ENCODE results near the gene URI1. TPM values are rescaled to one million over a fixed set of nuclear protein-coding genes. Genes with fewer than 3 reads are reported as not detected.

The URI1 gene
- polyA plus RNA-seq, 1 donor (not counting 4 experiments of a cell fraction or from before 2014, with no cell fraction given): 98.6 TPM

DNA sequence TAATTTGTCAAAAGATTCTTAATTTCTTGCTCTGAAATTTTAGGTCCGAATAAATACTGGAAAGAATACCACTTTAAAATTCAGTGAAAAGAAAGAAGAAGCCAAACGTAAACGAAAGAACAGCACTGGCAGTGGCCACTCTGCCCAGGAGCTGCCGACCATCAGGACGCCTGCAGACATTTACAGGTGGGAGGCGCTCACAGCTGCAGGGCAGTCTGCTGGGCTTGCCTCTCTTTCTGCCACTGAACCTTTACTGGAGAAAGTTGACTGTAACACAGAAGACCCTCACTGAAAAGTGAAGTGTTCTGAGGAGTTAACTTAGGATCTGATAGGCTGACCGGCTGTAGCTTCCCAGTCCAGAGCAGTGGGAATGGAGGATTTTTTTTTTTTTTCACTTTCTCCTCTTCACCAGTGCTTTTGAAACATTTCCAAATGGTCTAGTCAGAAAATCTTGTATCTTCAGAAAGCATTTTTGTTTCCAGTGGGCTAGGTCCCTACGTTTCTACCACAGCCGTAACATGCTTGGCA is 69.1 kb downstream of the URI1 start:
- H3K27me3 ChIP-seq (ENCODE audit: control insufficient read depth, extremely low read depth, insufficient read depth, low read length): no peaks in the 10 kb centered on the region
- DNase-seq (ENCODE audit: low read depth, low spot score) (no peak), FAIRE-seq (no peak)
- no peaks in the 10 kb centered on the region for H3K79me2 ChIP-seq (ENCODE audit: control insufficient read depth, insufficient read depth, low read length)
- H3K4me3 ChIP-seq (ENCODE audit: control insufficient read depth in 2 of 3, extremely low read depth in 1 of 3, insufficient read depth in 2 of 3, low read depth in 1 of 3, low read length in 3 of 3): no peak overlapping the region
- H4K20me1 ChIP-seq (ENCODE audit: control insufficient read depth, extremely low read depth, insufficient read depth, low read length): no peaks in the 10 kb centered on the region
- H3K4me2 ChIP-seq (ENCODE audit: control insufficient read depth, extremely low read depth, insufficient read depth, low read depth, low read length): no peak overlapping the region
- dilution Hi-C loops (cut with MboI; ENCODE audit: extremely low pct_ligation_motif_present, low sequenced_read_pairs): no loop called here
- no peaks in the 10 kb centered on the region for H3K9me1 ChIP-seq (ENCODE audit: control insufficient read depth, extremely low read depth, insufficient read depth, low read length)
- H3K36me3 ChIP-seq (ENCODE audit: control insufficient read depth in 2 of 2, extremely low read depth in 1 of 2, insufficient read depth in 2 of 2, low read length in 2 of 2): peaks cover 11% of the 10 kb centered on the region in 2 experiments
- no peak overlapping the region for H3K9ac ChIP-seq (ENCODE audit: control insufficient read depth, extremely low read depth, insufficient read depth, low read length)
- no peak overlapping the region for H2AFZ ChIP-seq (ENCODE audit: control insufficient read depth, low read length)
- H3K4me1 ChIP-seq (ENCODE audit: control insufficient read depth, extremely low read depth, insufficient read depth, low read length): no peaks in the 10 kb centered on the region
- TF ChIP-seq, protein P1, sequence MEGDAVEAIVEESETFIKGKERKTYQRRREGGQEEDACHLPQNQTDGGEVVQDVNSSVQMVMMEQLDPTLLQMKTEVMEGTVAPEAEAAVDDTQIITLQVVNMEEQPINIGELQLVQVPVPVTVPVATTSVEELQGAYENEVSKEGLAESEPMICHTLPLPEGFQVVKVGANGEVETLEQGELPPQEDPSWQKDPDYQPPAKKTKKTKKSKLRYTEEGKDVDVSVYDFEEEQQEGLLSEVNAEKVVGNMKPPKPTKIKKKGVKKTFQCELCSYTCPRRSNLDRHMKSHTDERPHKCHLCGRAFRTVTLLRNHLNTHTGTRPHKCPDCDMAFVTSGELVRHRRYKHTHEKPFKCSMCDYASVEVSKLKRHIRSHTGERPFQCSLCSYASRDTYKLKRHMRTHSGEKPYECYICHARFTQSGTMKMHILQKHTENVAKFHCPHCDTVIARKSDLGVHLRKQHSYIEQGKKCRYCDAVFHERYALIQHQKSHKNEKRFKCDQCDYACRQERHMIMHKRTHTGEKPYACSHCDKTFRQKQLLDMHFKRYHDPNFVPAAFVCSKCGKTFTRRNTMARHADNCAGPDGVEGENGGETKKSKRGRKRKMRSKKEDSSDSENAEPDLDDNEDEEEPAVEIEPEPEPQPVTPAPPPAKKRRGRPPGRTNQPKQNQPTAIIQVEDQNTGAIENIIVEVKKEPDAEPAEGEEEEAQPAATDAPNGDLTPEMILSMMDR (optimal IDR thresholded peaks at IDR 0.05 in 1 of 3, IDR thresholded peaks at IDR 0.05 in 1 of 3, conservative IDR thresholded peaks at IDR 0.05 in 1 of 3; ENCODE audit: extremely low read depth in 1 of 3, insufficient read depth in 2 of 3, low read length in 3 of 3): no peak
- TF ChIP-seq EZH2 (IDR thresholded peaks at IDR 0.05; ENCODE audit: low read length): no peak
- H3K27ac ChIP-seq (ENCODE audit: control insufficient read depth, insufficient read depth, low read length): no peak overlapping the region
- no peaks in the 10 kb centered on the region for H3K9me3 ChIP-seq (ENCODE audit: control insufficient read depth, low read depth, low read length)

DNA sequence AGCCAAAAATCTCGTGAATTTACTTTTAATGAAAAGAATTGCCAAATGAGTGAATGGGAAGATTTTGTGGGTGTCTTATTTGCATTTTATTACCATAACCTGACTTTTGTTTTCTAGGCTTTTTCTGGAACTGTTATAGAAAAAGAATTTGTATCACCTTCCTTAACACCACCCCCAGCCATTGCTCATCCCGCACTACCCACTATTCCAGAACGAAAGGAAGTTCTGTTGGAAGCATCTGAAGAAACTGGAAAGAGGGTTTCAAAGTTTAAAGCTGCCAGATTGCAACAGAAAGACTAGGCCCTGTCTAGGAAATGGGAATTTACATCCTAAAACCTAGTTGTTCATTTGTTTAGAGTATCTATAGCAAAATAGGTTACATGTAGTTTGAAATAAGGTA is 72.7 kb downstream of the URI1 start:
- Histone ChIP-seq H4K20me1 (ENCODE audit: control insufficient read depth, extremely low read depth, insufficient read depth, low read length) (no peaks in the 10 kb centered on the region), H3K4me1 (ENCODE audit: control insufficient read depth, extremely low read depth, insufficient read depth, low read length) (no peaks in the 10 kb centered on the region), H3K27ac (ENCODE audit: control insufficient read depth, insufficient read depth, low read length) (no peak overlapping the region), H3K36me3 (ENCODE audit: control insufficient read depth in 2 of 2, extremely low read depth in 1 of 2, insufficient read depth in 2 of 2, low read length in 2 of 2) (peaks cover 7 to 12% of the 10 kb centered on the region in 2 experiments), H3K9me1 (ENCODE audit: control insufficient read depth, extremely low read depth, insufficient read depth, low read length) (no peaks in the 10 kb centered on the region), H2AFZ (ENCODE audit: control insufficient read depth, low read length) (no peak overlapping the region), H3K27me3 (ENCODE audit: control insufficient read depth, extremely low read depth, insufficient read depth, low read length) (no peaks in the 10 kb centered on the region), H3K9me3 (ENCODE audit: control insufficient read depth, low read depth, low read length) (no peaks in the 10 kb centered on the region), H3K4me2 (ENCODE audit: control insufficient read depth, extremely low read depth, insufficient read depth, low read depth, low read length) (no peak overlapping the region), H3K9ac (ENCODE audit: control insufficient read depth, extremely low read depth, insufficient read depth, low read length) (no peak overlapping the region), H3K79me2 (ENCODE audit: control insufficient read depth, insufficient read depth, low read length) (no peaks in the 10 kb centered on the region), H3K4me3 (ENCODE audit: control insufficient read depth in 2 of 3, extremely low read depth in 1 of 3, insufficient read depth in 2 of 3, low read depth in 1 of 3, low read length in 3 of 3) (no peak overlapping the region)
- dilution Hi-C loops (cut with MboI; ENCODE audit: extremely low pct_ligation_motif_present, low sequenced_read_pairs): no loop called here
- TF ChIP-seq, protein P1 (optimal IDR thresholded peaks at IDR 0.05 in 1 of 3, IDR thresholded peaks at IDR 0.05 in 1 of 3, conservative IDR thresholded peaks at IDR 0.05 in 1 of 3; ENCODE audit: extremely low read depth in 1 of 3, insufficient read depth in 2 of 3, low read length in 3 of 3): no peak
- TF ChIP-seq EZH2 (IDR thresholded peaks at IDR 0.05; ENCODE audit: low read length): no peak
- FAIRE-seq: no peak
- no peak for DNase-seq (ENCODE audit: low read depth, low spot score)

All from keratinocyte (primary cell).